Activated naive CD4-positive, alpha-beta T cell treated with Interleukin-2 at 50 U/mL for 16 hours (primary cell): ENCODE results near the gene TSPAN11.
"Not testable (repeated sequence)": the region's sequence is repeated elsewhere in the genome, so short reads cannot be mapped to it uniquely, and the experiment has no call there.

Experiments used
- DNase-seq: peaks from one replicate; pipeline ENCODE4 v3.0.0-alpha.2; 2020

The TSPAN11 gene, protein sequence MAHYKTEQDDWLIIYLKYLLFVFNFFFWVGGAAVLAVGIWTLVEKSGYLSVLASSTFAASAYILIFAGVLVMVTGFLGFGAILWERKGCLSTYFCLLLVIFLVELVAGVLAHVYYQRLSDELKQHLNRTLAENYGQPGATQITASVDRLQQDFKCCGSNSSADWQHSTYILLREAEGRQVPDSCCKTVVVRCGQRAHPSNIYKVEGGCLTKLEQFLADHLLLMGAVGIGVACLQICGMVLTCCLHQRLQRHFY

DNA sequence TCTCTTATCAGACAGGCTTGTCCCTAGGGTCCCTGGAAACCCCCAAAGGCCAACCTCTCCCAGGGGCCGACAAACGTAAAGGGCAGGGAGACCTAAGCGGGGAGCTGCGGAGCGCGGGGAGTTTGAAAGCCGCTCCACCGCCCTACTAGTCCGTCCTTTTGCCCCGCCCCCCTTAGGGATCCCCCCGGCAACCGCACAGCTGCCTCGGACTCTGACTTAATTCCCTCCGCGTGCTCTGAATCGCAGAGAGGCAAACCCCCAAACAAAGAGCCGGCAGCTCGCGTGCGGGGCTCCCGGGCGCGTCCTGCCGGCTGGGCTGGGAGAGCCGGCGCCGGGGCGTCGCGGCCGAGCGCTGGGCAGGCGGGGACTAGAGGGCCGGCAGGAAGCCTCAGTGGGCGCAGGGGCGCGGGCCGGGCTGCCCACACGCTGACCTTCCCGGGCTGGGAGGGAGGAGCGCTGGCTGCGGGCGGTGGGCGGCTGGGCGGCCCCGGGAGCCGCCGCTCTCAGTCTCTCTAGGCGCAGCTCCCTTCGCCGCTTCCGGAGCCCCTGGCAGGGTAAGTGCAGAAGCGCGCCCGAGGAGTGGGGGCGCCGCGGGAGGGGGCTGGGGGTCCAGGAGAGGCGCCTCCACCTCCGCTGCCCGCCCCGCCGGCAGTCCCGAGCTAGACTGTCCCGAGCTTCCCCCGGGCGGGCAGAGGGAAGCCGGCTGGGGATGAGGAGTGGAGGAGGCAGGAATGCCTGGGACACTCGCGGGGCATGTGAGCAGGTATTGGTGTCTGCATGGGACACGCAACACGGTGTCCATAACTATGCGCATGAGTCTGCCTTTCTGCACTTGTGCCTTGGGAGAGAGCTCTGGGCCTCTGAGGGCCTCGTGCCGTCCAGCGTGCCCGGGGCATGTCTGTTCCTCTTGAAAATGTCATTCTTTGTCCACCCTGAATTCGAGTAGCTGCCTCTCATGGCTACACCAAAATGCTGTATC, at the start of gene TSPAN11:
TSPAN11 (plus strand) TSS at position 506 of the 979 bp plus-strand sequence. CDS start 27,244 bp downstream, outside the sequence.
- no peak for DNase-seq

GRCh38 chr12:30877105-30877875, 49.3 kb upstream of the TSPAN11 start:
- DNase-seq, result no peak

GRCh38 chr12:30878024-30878423, 48.5 kb upstream of the TSPAN11 start:
- DNase-seq, result no peak

DNA sequence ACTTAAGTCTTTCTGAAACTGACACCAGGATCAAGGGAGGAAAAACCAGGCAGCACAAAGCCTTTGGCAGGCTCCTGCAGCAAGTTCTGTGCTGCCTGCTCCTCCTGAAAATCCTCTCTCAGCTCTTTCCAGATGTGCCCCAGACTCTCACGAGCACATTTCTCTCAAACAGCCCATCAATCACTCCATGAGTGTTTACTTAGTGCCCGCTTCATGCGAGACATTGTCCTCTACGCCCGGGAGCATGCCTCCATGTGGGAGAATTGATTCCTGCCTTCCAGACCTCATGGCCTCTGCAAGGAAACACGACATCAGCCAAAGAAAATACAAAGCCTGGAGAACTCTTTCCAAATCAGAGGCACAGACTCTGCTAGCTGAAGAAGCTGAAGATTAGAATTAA, 46.5 kb upstream of the TSPAN11 start:
- DNase-seq, result no peak

GRCh38 chr12:30880813-30881212, 45.7 kb upstream of the TSPAN11 start:
- no peak for DNase-seq

GRCh38 chr12:30882706-30883105, 43.8 kb upstream of the TSPAN11 start:
- DNase-seq, result no peak

GRCh38 chr12:30884799-30885198, 41.7 kb upstream of the TSPAN11 start:
- no peak for DNase-seq

GRCh38 chr12:30885321-30885720, 41.2 kb upstream of the TSPAN11 start:
- DNase-seq, result no peak

- no peak for DNase-seq
Observed at GRCh38 chr12:30887226-30887625, 39.3 kb upstream of the TSPAN11 start.

- no peak for DNase-seq
Observed at GRCh38 chr12:30888241-30888640, 38.3 kb upstream of the TSPAN11 start.

GRCh38 chr12:30894531-30894930, 32.0 kb upstream of the TSPAN11 start:
- not testable (repeated sequence) for DNase-seq

- DNase-seq, result no peak
Observed at GRCh38 chr12:30896461-30896860, 30.1 kb upstream of the TSPAN11 start.

DNA sequence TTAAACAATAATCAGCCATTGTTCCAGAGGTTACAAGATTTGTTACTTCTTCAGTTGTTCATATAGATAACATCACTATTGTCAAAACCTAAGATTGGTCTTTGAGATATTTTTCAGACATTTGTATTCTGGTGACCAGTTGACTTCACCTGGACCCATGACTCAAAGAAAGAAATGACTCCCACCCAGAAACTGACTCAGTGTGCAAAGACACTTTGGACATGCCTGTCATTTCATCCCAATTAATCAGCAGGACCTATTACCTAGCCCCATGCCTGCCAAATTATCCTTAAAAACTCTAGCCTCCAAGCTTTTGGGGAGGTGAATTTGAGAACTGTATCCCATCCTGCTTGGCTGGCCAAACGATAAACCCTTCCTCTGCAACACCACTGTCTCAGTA, 27.7 kb upstream of the TSPAN11 start:
- DNase-seq, result no peak

DNA sequence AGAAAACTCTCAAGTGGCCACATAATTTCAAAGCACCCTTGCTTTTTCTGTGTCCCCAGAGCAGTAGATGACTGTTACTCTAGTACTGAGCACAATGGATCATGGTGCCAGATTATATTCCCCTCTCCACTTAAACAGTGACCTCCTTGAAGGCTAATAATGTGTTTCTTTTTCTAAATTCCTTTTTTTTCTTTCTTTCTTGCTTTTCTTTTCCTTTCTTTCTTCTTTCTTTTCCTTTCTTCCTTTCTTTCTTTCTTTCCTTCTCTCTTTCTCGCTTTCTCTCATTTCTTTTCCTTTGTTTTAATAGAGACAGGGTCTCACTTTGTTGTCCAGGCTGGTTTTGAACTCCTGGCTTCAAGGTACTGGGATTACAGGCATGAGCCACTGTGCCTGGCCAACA, 26.2 kb upstream of the TSPAN11 start:
- DNase-seq, result no peak

GRCh38 chr12:30902001-30902400, 24.5 kb upstream of the TSPAN11 start:
- no peak for DNase-seq

GRCh38 chr12:30902596-30902995, 24.0 kb upstream of the TSPAN11 start:
- no peak for DNase-seq

- DNase-seq, result no peak
Observed at GRCh38 chr12:30905463-30906009, 21.0 kb upstream of the TSPAN11 start.

GRCh38 chr12:30908076-30908721, 18.3 kb upstream of the TSPAN11 start:
- DNase-seq, result no peak

DNA sequence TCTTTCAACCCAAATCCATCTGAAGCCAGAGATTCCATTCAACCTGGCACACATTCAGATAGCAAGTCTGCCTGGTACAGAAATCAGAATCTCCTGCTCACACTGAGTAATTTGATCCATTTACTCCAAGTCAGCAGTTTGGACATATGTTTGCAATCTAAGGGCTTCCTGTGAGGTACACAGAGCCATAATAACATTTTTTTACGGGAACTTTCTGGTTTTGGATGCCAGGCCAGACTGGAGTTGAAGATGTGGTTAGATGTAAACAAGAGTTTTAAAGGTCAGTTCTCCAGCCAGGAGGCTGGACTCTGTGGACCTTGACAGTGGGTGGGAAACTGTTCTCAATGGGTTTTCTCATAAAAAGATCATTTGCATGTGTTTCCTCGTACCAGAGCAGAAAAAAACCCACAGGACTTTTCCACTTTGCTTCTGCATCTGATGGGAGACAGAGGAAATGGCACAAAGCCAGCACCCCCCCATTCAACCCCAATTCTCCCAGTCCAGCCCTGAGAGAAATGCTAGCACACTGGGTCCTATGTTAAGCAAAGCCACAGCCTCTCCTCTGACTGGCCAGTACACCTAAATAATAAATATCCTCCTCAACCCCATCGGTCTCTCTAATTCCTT, 17.7 kb upstream of the TSPAN11 start:
- DNase-seq, result no peak

DNA sequence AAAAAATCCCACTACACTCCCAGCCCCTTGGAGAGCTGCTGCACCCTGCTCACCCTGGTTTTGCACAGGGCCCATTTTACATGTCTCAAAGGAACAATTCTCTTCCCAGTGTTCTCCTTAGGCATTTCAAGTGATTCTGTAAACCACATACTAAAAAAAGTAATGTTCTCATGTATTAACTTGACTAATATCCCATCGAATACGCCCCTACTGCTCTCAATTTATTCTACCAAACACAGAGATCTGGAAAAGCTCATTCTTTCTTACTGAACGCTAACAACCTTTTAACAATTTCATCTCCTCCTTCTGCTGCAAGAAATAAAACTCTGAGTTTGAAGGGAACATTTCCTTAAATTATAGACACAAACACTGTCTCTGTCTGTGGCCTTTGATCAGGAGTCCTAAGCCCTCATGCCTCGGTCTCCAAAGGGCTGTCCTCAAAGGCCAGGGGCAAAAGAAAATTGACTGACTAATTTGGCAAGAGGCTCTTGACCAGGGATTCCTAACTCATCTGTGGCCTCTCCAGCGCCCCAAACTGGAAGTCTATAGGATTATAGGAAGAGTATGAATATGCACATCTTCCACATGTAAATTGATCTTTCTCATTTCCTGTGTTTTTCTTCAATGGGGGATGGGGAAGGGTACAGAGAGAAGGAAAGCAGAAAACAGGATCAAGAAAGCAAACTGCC, 17.1 kb upstream of the TSPAN11 start:
- DNase-seq, result no peak

- DNase-seq, result no peak
Observed at GRCh38 chr12:30910038-30910350, 16.6 kb upstream of the TSPAN11 start.

DNA sequence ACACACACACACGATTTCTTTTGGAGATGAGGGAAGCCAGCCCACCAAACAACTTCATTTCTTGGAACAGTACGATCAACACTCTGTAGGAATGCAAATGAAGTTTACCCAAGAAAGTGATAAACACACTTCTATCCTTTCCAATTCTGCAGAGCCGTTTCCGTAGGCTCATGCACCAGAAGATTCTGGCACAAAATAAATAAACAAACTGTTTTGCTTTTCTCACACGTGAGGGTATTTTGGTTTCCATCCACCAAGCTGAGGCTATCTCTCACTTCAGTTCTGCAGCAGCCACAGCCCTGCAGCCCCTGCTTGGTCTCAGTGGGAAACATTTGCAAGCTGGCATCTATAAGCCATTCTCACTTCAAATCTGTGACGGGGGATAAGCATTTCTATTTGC, 15.3 kb upstream of the TSPAN11 start:
- no peak for DNase-seq
